K562 (cell line): ENCODE results near the gene YES1. TPM values are rescaled to one million over a fixed set of nuclear protein-coding genes. Genes with fewer than 3 reads are reported as not detected.
A peak's percentile ranks its signal among the peaks of the same experiment; 100 is the strongest.

Source experiments
- ATAC-seq: fragments of 200-7000 bp; cut with Tn5 transposase; 3 replicates; pipeline ENCODE4 v1.9.1; 2020; ENCODE audit warnings: moderate library complexity
- BruUV-seq: library from RNA; stranded (reverse); fragments of 400-500 nt; replicated peaks from 2 replicates; lab custom pipeline; 2021; lab: Mats Ljungman, UMichigan
- CTCF ChIA-PET: fragments of 300-600 bp; formaldehyde crosslinking; extraction: SDS; loops from one replicate; lab custom pipeline; 2021; ENCODE audit warnings: low intra/inter-chr PET ratio; lab: Yijun Ruan, JAX
- POLR2A ChIA-PET: fragments of 300-600, 350-650 bp; sonication (Branson Sonifier 250); formaldehyde crosslinking; extraction: SDS; loops from one replicate; lab custom pipeline; 2021; ENCODE audit warnings: antibody characterized with exemption, inconsistent platforms; lab: Yijun Ruan, JAX
- DNase-seq, 4 experiments: peaks; one replicate each; pipeline versions ENCODE4 v3.0.0 to v3.0.0-alpha.2; 2011 to 2018; ENCODE audit warnings: low spot score in 3 of 4, mixed read lengths in 3 of 4; ENCODE audit errors: extremely low read depth in 1 of 4
- FAIRE-seq: peaks from 2 replicates; lab custom pipeline; 2011; peaks lifted over from hg19 to GRCh38; lab: Jason Lieb, UNC
- H2AFZ ChIP-seq: 2 replicates; pipeline ENCODE4 v1.6.0; 2011; ENCODE audit warnings: low read depth, low read length, control low read depth, inconsistent platforms
- H3K27ac ChIP-seq: fragments of 200-600 bp; 3 replicates; pipeline ENCODE4 v1.8.0; 2011; ENCODE audit warnings: low read depth, mild to moderate bottlenecking, control low read depth, inconsistent platforms, low read length, moderate library complexity, mixed read lengths; ENCODE audit errors: extremely low read depth
- H3K27me3 ChIP-seq, 2 experiments: fragments of 300-600 bp in 1 of 2; 2 replicates in 1 of 2; 3 replicates in 1 of 2; pipeline versions ENCODE4 v1.6.0 to v1.8.0; 2011; ENCODE audit warnings: inconsistent platforms in 2 of 2, low read length in 2 of 2, mild to moderate bottlenecking in 1 of 2, mixed read lengths in 1 of 2, moderate library complexity in 1 of 2; ENCODE audit not compliant: control insufficient read depth in 2 of 2, insufficient read depth in 2 of 2
- H3K36me3 ChIP-seq: fragments of 300-600 bp; 3 replicates; pipeline ENCODE4 v1.8.0; 2011; ENCODE audit warnings: mild to moderate bottlenecking, low read length, inconsistent platforms; ENCODE audit not compliant: control insufficient read depth, insufficient read depth
- H3K4me1 ChIP-seq, 2 experiments: fragments of 200-600 bp in 1 of 2; replicated peaks in 1 of 2; 2 replicates in 1 of 2; 3 replicates in 1 of 2; pipeline versions ENCODE4 v1.5.1 to v1.8.0; 2011; ENCODE audit warnings: inconsistent platforms in 2 of 2, low read length in 2 of 2, mild to moderate bottlenecking in 1 of 2, mixed read lengths in 1 of 2, moderate library complexity in 1 of 2; ENCODE audit not compliant: control insufficient read depth in 2 of 2, insufficient read depth in 2 of 2
- H3K4me2 ChIP-seq: 2 replicates; pipeline ENCODE4 v1.6.1; 2011; ENCODE audit warnings: low read length, control low read depth, inconsistent platforms, mixed read lengths; ENCODE audit not compliant: insufficient read depth
- H3K4me3 ChIP-seq: fragments of 200-600 bp; sonication (generic), shearing (Covaris generic); 2 replicates; pipeline ENCODE4 v1.5.1; 2016; ENCODE audit warnings: control low read depth, inconsistent platforms
- H3K79me2 ChIP-seq: fragments of 200-600 bp; 3 replicates; pipeline ENCODE4 v1.8.0; 2011; ENCODE audit warnings: low read length, inconsistent platforms; ENCODE audit not compliant: control insufficient read depth, insufficient read depth
- H3K9ac ChIP-seq, 2 experiments: 2 replicates each; pipeline versions ENCODE4 v1.6.0 to v1.6.1; 2011; ENCODE audit warnings: low read depth in 2 of 2, low read length in 2 of 2, control low read depth in 1 of 2, inconsistent platforms in 1 of 2, mild to moderate bottlenecking in 1 of 2, mixed read lengths in 1 of 2; ENCODE audit not compliant: insufficient read depth in 1 of 2
- H3K9me1 ChIP-seq: one replicate; pipeline ENCODE4 v1.6.0; 2011; ENCODE audit warnings: inconsistent platforms, mild to moderate bottlenecking, low read length, moderate library complexity; ENCODE audit not compliant: control insufficient read depth, insufficient read depth
- H3K9me3 ChIP-seq: replicated peaks from 2 replicates; pipeline ENCODE4 v1.5.1; 2011; ENCODE audit warnings: low read depth, low read length, inconsistent platforms; ENCODE audit not compliant: control insufficient read depth, insufficient read depth
- H4K20me1 ChIP-seq: replicated peaks from 2 replicates; pipeline ENCODE4 v1.6.1; 2011; ENCODE audit warnings: low read length, inconsistent platforms, mixed read lengths; ENCODE audit not compliant: control insufficient read depth, insufficient read depth
- ARID2 ChIP-seq: fragments of 450-650 bp; IDR thresholded peaks from 2 replicates; pipeline ENCODE4 v1.6.1; 2017; ENCODE audit warnings: antibody characterized with exemption, mild to moderate bottlenecking
- BMI1 ChIP-seq: fragments of 150-350 bp; IDR thresholded peaks from 2 replicates; pipeline ENCODE4 v1.6.1; 2014; ENCODE audit warnings: low read length
- CBX3 ChIP-seq, 2 experiments: IDR thresholded peaks; 1 replicate in 1 of 2; 2 replicates in 1 of 2; pipeline ENCODE4 v1.6.1; 2012; ENCODE audit warnings: inconsistent platforms in 2 of 2, low read length in 2 of 2, borderline replicate concordance in 1 of 2, control low read depth in 1 of 2
- DNMT1 ChIP-seq: fragments of 450-650 bp; IDR thresholded peaks from 2 replicates; pipeline ENCODE4 v1.6.1; 2016; ENCODE audit warnings: antibody characterized with exemption, mild to moderate bottlenecking
- EP300 ChIP-seq: IDR thresholded peaks from 2 replicates; pipeline ENCODE4 v1.6.1; 2012; ENCODE audit warnings: low read length, improper control_type of control experiment
- FOXA1 ChIP-seq: fragments of 450-650 bp; IDR thresholded peaks from 2 replicates; pipeline ENCODE4 v1.6.1; 2016; ENCODE audit warnings: mild to moderate bottlenecking, borderline replicate concordance
- FOXA3 ChIP-seq, 2 experiments: fragments of 450-650 bp in 1 of 2; sonication (generic) in 1 of 2; formaldehyde crosslinking; IDR thresholded peaks in 1 of 2; conservative IDR thresholded peaks in 1 of 2; 2 replicates each; pipeline versions ENCODE4 v1.4.0 to v1.8.0; 2020 to 2022; ENCODE audit warnings: mild to moderate bottlenecking in 2 of 2, missing genetic modification reagents in 1 of 2
- GABPB2 ChIP-seq: fragments of 250-450 bp; sonication (Bioruptor Pico); conservative IDR thresholded peaks from 2 replicates; pipeline ENCODE4 v1.5.1; 2021; ENCODE audit warnings: mild to moderate bottlenecking
- NEUROD1 ChIP-seq: fragments of 150-350 bp; IDR thresholded peaks from 2 replicates; pipeline ENCODE4 v1.6.1; 2014; ENCODE audit warnings: borderline replicate concordance, low read length, low read depth; ENCODE audit not compliant: partially characterized antibody
- NFIC ChIP-seq: fragments of 450-650 bp; IDR thresholded peaks from 2 replicates; pipeline ENCODE4 v1.6.1; 2017; ENCODE audit warnings: mild to moderate bottlenecking, inconsistent platforms
- NFYB ChIP-seq: IDR thresholded peaks from 2 replicates; pipeline ENCODE4 v1.6.1; 2011; ENCODE audit warnings: mild to moderate bottlenecking, moderate library complexity; ENCODE audit not compliant: insufficient read length; ENCODE audit errors: extremely low read depth
- PPARD ChIP-seq: fragments of 250-450 bp; sonication (Bioruptor Pico); IDR thresholded peaks from 2 replicates; pipeline ENCODE4 v1.8.0; 2022; ENCODE audit warnings: inconsistent platforms, mild to moderate bottlenecking, moderate library complexity
- SMAD4 ChIP-seq: fragments of 250-450 bp; sonication (Bioruptor Pico); conservative IDR thresholded peaks from 2 replicates; pipeline ENCODE4 v1.8.0; 2021; ENCODE audit warnings: inconsistent platforms, mild to moderate bottlenecking, moderate library complexity
- SRSF3 ChIP-seq: fragments of 200-400 bp; formaldehyde crosslinking; IDR thresholded peaks from 2 replicates; pipeline ENCODE4 v1.6.1; 2016; ENCODE audit warnings: mild to moderate bottlenecking, low read length, moderate library complexity; ENCODE audit not compliant: insufficient read depth
- TEAD2 ChIP-seq: fragments of 450-650 bp; IDR thresholded peaks from 2 replicates; pipeline ENCODE4 v1.6.1; 2016; ENCODE audit warnings: missing genetic modification characterization, control low read depth, missing compliant biosample characterization
- U2AF2 ChIP-seq: fragments of 200-400 bp; formaldehyde crosslinking; optimal IDR thresholded peaks from 2 replicates; pipeline ENCODE3; 2017; ENCODE audit warnings: low read depth, mild to moderate bottlenecking, low read length
- ZKSCAN8 ChIP-seq: fragments of 200-800 bp; sonication (Bioruptor generic); IDR thresholded peaks from 2 replicates; pipeline ENCODE4 v1.6.1; 2016; ENCODE audit warnings: missing genetic modification characterization, missing compliant biosample characterization
- ZNF395 ChIP-seq: fragments of 200-800 bp; sonication (Bioruptor generic); IDR thresholded peaks from 2 replicates; pipeline ENCODE4 v1.6.1; 2017; ENCODE audit warnings: missing genetic modification characterization, missing compliant biosample characterization
- ZNF431 ChIP-seq: sonication (generic); formaldehyde crosslinking; IDR thresholded peaks from 2 replicates; pipeline ENCODE4 v1.8.0; 2022; ENCODE audit warnings: mild to moderate bottlenecking, missing genetic modification reagents
- ZSCAN32 ChIP-seq: fragments of 450-650 bp; formaldehyde crosslinking; IDR thresholded peaks from 2 replicates; pipeline ENCODE4 v1.4.0; 2020; ENCODE audit warnings: mild to moderate bottlenecking, moderate library complexity
- WGBS: fragments of 100-300 bp; shearing (Covaris generic); methylation state at CpG from one replicate; pipeline ENCODE4 v1.1.6; 2016; ENCODE audit warnings: low coverage, mixed read lengths; ENCODE audit not compliant: insufficient coverage; ENCODE audit errors: missing lambda C conversion rate; 5-methylcytosine and 5-hydroxymethylcytosine counted together
- in situ Hi-C: fragments of 300-500 bp; cut with MboI; formaldehyde crosslinking; loops from 4 replicates; pipeline ENCODE4 v1.15.0; 2018; ENCODE audit warnings: inconsistent platforms, mixed read lengths
- intact Hi-C: fragments of 100-400 bp; cut with micrococcal nuclease; formaldehyde crosslinking; loops from 2 replicates; pipeline ENCODE4 v1.14.2; 2022
- polyA plus RNA-seq, 8 experiments: library from polyadenylated mRNA; depleted of rRNA in 4 of 8; stranded (reverse) in 5 of 8; unstranded in 3 of 8; fragments of >200 nt; fragmentation: Nextera tagmentation in 2 of 8; fragmentation: Illumina TruSeq in 1 of 8; extraction: Ambion mirVana in 2 of 8; extraction: Trizol in 1 of 8; gene quantifications; 2 replicates each; pipeline versions ENCODE4 v1.2.1 to v1.2.3, GENCODE V29; 2011 to 2014; ENCODE audit warnings: inconsistent platforms in 1 of 8, missing spikeins in 1 of 8
- total RNA-seq, 7 experiments: library from RNA; depleted of rRNA in 6 of 7; stranded (reverse); fragments of >200 nt in 6 of 7; fragmentation: Illumina TruSeq in 2 of 7; extraction: Trizol in 2 of 7; gene quantifications; 2 replicates each; pipeline versions ENCODE4 v1.2.1 to v1.2.3, GENCODE V29; 2011 to 2021; ENCODE audit warnings: low replicate concordance in 1 of 7
- TF ChIP-seq, protein P1 (sequence below): fragments of 450-650 bp; formaldehyde crosslinking; conservative IDR thresholded peaks from 2 replicates; pipeline ENCODE4 v1.4.0; 2022; ENCODE audit warnings: mild to moderate bottlenecking, missing genetic modification characterization
- TF ChIP-seq, protein P2 (sequence below): fragments of 450-650 bp; IDR thresholded peaks from 2 replicates; pipeline ENCODE4 v1.6.1; 2016

The YES1 gene
- total and polyA plus RNA-seq, 9 of the 15 experiments (the other 6 are each of a cell fraction or from before 2014, with no cell fraction given), result 37.2 to 115 (median 77.7) TPM

DNA sequence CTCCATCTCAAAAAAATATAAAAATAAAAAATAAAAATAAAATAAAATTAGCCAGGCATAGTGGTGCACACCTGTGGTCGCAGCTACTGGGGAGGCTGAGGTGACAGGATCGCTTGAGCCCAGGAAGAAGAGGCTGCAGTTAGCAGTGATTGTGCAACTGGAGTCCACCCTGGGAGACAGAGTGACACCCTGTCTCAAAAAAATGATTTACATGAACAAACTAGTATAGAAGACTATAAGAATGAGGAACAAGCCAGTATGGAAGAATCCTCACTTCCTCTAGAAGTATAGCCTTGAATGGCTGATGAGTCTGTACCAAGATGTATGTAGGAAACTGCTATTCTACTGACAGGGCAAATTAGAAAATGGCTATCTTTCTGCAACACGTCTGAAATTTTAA, 10.9 kb downstream of the YES1 start:
- Histone ChIP-seq H3K27ac (no peak overlapping the region), H4K20me1 (peaks cover 22% of the 10 kb centered on the region), H3K9me1 (no peaks in the 10 kb centered on the region), H3K4me2 (no peak overlapping the region), H3K4me3 (no peak overlapping the region), H3K9me3 (no peaks in the 10 kb centered on the region), H3K79me2 (peaks cover 99% of the 10 kb centered on the region), H3K27me3 (no peaks in the 10 kb centered on the region), H3K4me1 (peaks cover 6 to 34% of the 10 kb centered on the region in 2 experiments; a peak in 3 of 5 replicates), H3K9ac (no peak overlapping the region), H2AFZ (no peak overlapping the region), H3K36me3 (peaks cover 29% of the 10 kb centered on the region; the same call in 2 of the 3 replicates)
- intact Hi-C loops (no loop called here), in situ Hi-C loops (no loop called here)
- no TSS peak for BruUV-seq
- ATAC-seq (peak; percentile 4; the same call in 1 of the 3 replicates), FAIRE-seq (no peak), DNase-seq (no peak)
- ChIA-PET CTCF (no interaction called here), POLR2A (interaction anchor here (1.5 to 6.1 kb wide), 5 partner anchors 9 to 33 kb away, joined by 3 to 67 read pairs (median 8); no protein-coding TSS in a partner anchor)
- 63% methylated on average over 3 of the region's 3 CpGs for WGBS
- no peak for TF ChIP-seq EP300
- TF ChIP-seq NFIC, result no peak
- no peak for TF ChIP-seq DNMT1
- peak; percentile 80 for TF ChIP-seq ZSCAN32 (CRISPR knock-in tag)
- no peak for TF ChIP-seq NEUROD1
- no peak for TF ChIP-seq GABPB2
- TF ChIP-seq, protein P1, sequence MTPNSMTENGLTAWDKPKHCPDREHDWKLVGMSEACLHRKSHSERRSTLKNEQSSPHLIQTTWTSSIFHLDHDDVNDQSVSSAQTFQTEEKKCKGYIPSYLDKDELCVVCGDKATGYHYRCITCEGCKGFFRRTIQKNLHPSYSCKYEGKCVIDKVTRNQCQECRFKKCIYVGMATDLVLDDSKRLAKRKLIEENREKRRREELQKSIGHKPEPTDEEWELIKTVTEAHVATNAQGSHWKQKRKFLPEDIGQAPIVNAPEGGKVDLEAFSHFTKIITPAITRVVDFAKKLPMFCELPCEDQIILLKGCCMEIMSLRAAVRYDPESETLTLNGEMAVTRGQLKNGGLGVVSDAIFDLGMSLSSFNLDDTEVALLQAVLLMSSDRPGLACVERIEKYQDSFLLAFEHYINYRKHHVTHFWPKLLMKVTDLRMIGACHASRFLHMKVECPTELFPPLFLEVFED (CRISPR knock-in tag), result no peak
- TF ChIP-seq ARID2, result no peak
- no peak for TF ChIP-seq CBX3 (IDR thresholded peaks at IDR 0.05; ENCODE audit: borderline replicate concordance in 1 of 2, low read length in 2 of 2)
- no peak for TF ChIP-seq NFYB
- no peak for TF ChIP-seq FOXA1
- no peak for TF ChIP-seq FOXA3 (CRISPR knock-in tag; conservative IDR thresholded peaks at IDR 0.05 in 1 of 2, IDR thresholded peaks at IDR 0.05 in 1 of 2)
- TF ChIP-seq ZNF431 (CRISPR knock-in tag), result no peak
- no peak for TF ChIP-seq SMAD4 (CRISPR knock-in tag)
- TF ChIP-seq SRSF3, result no peak
- TF ChIP-seq TEAD2 (tag), result no peak
- TF ChIP-seq BMI1, result no peak
- no peak for TF ChIP-seq PPARD (CRISPR knock-in tag)
- no peak for TF ChIP-seq ZNF395 (CRISPR knock-in tag)
- TF ChIP-seq, protein P2, sequence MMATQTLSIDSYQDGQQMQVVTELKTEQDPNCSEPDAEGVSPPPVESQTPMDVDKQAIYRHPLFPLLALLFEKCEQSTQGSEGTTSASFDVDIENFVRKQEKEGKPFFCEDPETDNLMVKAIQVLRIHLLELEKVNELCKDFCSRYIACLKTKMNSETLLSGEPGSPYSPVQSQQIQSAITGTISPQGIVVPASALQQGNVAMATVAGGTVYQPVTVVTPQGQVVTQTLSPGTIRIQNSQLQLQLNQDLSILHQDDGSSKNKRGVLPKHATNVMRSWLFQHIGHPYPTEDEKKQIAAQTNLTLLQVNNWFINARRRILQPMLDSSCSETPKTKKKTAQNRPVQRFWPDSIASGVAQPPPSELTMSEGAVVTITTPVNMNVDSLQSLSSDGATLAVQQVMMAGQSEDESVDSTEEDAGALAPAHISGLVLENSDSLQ, result peak; percentile 89
- no peak for TF ChIP-seq ZKSCAN8
- TF ChIP-seq U2AF2, result no peak
